HG03064 (cell line): Measurements from ENCODE around the gene RMC1.
"Not testable (repeated sequence)": the region's sequence is repeated elsewhere in the genome, so short reads cannot be mapped to it uniquely, and the experiment has no call there.

ENCODE experiments used
- ATAC-seq: cut with Tn5 transposase; IDR thresholded peaks from one replicate; pipeline ENCODE4 v1.9.1; 2021; ENCODE audit warnings: low read depth; ENCODE audit not compliant: unreplicated experiment

The RMC1 gene

GRCh38 chr18:23553887-23554286 lies 50.6 kb downstream of the RMC1 start:
- ATAC-seq, result no peak

DNA sequence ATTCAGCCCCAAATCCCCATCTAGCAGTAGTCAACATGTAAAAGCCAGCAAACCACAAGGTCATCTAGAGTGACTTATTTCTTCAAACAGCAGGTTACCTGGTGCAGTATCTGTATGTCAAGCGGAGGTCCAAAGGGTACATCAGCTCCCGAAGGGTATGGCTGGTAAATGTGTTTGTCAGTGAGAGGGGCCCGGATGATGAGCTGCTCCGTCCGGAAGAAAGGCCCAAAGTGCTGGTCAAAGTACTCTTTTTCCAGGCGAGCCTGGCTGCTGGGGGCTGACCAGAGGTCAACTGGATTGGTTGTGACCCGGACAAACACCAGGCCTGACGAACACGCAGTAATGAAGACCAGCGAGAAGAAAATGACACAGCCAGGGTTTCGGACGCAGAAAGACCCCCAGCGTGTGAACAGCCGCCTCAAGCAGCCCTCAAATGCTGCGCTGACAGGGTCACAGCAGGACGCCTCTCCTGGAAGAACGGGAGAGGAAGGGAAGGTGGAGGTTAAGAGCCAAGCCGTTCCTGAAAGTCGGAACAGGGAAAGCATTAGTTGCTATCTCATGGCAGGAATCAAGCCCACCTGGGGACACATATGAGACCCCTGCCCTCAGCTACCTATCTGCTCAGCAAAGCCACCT lies 53.0 kb downstream of the RMC1 start:
- ATAC-seq, result no peak

GRCh38 chr18:23557511-23557910 lies 54.2 kb downstream of the RMC1 start:
- ATAC-seq, result not testable (repeated sequence)

DNA sequence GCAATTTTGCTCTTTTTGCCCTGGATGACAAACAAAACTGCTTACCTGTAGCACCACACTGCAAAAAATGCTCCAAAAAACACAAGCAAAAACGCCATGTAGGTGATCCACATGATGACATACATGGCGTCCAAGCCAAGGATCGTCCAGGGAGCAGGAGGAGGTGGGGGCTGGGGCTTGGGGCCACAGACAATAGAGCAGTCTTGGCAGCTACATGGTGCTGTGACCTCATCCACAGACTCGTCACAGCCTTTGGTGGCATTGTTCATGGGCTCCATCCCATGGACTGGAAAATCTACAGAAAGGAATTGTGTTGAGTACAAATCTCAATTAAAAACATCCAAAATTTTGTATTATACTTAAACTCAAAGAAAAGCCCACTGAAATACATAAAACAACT lies 56.9 kb downstream of the RMC1 start:
- no peak for ATAC-seq

DNA sequence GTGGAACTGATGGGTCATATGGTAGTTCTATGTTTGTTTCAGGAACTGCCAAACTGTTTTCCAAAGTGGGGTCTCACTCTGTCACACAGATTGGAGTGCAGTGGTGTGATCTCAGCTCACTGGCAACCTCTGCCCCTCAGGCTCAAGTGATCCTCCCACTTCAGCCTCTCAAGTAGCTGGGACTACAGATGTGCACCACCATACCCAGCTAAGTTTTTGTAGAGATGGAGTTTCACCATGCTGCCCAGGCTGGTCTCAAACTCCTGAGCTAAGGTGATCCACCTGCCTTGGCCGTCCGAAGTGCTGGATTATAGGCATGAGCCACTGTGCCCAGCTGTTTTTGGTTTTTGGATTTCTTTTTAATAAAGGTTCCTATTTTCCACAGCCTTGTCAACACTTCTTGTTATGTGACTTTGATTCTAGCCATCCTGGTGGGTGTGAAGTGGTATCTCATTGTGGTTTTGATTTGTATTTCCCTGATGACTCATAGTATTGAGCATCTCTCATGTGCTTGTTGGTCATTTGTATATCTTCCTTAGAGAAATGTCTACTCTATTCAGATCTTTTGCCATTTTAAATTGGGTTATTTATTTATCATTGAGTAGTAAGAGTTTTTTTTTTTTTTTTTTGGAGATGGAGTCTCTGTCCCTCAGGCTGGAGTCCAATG lies 60.2 kb downstream of the RMC1 start:
- no peak for ATAC-seq

DNA sequence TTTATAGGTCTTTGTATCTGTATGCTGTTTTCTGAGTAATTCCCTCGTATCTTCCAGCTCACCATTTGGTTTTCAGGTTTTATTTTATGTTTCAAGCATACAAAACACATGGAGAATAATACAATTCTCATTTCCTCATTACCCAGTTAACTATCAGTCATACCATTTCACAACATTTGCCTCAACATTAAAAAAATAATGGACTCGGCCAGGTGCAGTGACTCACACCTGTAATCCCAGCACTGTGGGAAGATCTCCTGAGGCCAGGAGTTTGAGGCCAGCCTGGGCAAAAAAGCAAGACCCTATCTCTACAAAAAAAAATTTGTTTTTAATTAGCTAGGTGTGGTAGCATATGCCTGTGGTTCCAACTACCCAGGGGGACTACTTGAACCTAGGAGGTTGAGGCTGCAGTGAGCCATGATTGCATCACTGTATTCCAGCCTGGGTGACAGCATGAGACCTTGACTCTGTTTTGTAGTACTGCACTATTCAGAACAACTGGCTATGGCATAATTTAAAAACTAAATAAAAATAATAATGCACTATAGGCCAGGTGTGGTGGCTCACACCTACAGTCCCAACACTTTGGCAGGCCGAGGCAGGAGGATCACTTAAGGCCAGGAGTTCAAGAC lies 62.7 kb downstream of the RMC1 start:
- no peak for ATAC-seq

DNA sequence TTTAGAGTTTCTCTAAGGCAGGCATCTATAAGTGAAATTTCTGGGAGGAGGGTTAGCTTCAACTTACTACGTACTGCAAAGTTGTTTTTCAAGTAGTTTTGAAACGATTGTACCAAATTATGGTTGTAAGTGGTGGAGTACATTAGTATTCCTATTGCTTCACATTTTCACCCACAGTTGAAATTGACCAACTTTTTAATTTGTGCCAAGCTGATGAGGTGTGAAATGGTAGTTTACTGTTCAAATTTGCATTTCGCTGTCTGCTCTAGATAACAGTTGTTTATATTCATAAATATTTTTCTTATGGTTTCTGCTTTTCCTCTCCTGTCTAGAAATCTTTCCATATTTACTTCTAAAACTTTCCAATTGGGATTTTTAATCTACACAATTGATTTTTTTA lies 64.4 kb downstream of the RMC1 start:
- no peak for ATAC-seq

DNA sequence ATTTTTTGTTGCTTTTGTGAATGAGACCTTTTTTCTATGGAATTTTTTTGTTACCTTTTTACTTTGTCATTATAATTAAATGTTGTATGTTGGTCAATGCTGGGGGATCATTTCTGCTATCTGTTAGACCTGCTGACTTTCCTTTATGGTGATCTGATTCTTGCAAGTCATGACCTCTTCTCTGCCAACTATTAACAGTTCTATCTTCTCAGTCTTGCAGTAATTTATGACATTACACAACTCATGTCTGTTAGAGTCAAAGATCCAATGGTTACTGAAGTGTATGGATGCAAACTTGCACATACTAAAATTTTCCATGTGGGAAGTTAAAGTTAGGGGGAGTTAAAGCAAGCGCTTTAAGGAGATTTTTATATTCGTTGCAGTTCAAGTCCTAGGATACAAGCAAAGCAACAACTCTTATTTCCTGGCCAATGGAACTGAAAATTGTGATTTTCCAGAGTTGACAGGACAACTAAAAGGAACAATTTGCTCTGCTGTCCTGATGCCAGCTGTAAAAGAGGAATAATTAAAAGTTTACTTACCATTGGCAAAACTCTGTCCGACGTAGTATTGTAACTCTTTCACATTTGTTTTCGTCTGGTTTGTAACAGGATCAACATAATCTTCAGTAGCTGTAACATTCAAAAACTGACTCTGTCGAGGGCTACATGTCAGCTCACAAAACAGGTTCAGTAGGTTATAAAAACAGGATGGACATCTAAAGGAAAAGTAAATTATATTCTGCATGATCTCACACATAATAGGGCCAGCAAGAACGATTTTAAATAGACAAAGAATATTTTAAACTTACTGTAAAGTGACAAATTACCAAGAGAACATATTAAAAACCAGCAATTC lies 65.2 kb downstream of the RMC1 start:
- ATAC-seq, result no peak

DNA sequence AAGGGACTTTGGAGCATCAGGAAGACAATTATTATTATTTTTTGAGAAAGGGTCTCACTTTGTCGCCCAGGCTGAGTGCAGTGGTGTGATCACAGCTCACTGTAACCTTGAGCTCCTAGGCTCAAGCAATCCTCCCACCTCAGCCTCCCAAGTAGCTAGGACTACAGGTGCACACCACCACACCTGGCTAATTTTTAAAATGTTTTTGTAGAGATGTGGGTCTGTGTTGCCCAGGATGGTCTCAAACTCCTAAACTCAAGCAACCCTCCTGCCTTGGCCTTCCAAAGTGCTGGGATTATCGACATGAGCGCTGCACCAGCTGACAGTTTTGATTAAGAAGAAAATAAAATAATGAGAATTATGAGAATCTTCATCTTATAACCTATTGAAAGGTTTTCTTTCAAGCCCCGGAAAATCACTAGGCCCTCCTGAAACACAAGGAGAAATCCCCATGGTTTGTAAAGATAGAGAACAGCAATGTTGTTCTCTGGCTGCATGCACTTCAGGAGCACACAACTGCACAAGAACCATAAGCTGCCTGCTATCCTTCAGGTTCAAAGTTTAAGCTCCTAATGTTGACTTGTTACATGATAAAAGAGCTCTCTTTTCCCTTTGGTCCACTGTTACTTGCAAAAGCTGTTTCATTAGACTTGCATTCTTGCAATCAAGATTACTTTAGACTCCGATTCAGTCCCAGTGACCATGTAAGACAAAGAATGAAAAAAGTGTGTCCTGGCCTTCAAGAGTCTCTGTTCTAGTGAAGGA lies 66.2 kb downstream of the RMC1 start:
- ATAC-seq, result no peak

DNA sequence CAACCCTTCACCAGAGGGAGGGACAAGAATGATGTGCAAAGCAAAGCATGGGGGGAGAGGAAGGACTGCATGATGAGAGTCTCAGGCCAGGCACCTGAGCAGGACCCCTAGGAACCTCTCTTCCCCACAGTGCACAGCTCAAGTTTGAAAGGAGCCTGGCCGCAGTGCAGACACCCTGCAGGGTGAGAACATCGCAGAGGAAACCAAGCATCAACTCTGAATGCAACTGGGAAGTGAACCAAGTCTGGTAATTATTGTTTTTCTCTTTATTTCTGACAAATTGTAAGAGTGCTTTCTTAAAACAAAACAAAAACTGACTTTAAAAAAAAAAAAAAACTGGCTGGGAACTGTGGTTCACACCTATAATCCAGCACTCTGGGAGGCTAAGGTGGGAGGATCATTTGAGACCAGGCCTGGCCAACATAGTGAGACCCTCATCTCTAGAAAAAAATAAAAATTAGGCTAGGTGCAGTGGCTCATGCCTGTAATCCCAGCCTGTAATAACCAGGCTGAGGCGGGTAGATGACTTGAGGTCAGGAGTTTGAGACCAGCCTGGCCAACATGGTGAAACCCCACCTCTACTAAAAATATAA lies 67.7 kb downstream of the RMC1 start:
- ATAC-seq, result no peak

- no peak for ATAC-seq
Measured at GRCh38 chr18:23572012-23572411, 68.7 kb downstream of the RMC1 start.

GRCh38 chr18:23572570-23572969 lies 69.3 kb downstream of the RMC1 start:
- no peak for ATAC-seq

DNA sequence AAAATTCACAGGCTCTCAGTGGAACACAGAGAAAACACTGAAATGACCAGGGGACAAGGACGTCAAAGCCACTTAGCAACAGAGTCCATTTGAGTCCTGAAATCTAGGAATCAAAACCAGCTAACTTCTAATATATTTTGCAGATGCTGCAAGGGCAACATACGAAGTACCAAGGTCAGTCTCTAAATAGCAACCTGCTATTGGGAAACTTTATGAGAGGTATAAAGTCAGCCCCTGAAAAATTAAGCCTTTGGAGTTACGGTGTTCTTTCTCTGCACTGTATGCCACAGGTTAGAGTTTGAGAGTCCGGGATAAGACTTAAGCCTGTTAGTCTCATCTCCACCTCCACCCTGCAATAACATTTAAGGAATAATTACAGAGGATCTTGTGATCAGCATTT lies 69.7 kb downstream of the RMC1 start:
- no peak for ATAC-seq

- ATAC-seq, result no peak
Measured at GRCh38 chr18:23573626-23574431, 70.5 kb downstream of the RMC1 start.

DNA sequence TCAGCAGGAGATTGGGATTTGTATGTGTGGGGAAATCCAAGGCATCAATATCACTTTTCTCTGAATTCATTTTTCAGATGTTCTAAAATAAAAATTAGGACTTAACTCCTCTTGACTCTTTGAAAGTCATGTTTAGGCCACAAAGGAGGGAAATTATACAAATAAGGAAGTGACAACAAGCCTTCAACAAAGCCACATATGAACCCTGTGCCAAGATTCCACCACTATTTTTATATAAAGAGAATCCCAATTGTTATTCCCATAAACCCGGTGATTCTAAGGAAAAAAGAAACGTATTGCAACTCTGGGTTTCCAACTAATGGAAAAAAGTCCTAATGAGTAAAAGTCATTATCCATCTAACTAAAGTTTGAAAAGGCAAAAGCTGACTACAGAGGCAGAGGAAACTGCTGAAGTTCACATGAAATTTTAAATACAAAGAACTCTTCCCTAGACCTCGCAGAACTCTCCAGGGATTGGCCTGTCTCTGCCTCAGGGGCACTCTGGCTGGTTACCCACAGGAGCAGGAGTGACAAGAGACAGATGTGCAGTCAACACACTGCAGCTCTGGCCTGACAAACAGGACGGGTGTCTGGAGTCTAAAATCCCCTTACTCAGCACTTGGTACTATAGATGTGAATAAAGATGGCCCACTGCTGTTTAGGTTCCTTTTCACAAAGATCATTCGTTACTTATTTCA lies 71.4 kb downstream of the RMC1 start:
- ATAC-seq, result no peak

- no peak for ATAC-seq
Measured at GRCh38 chr18:23575309-23575651, 72.0 kb downstream of the RMC1 start.

- not testable (repeated sequence) for ATAC-seq
Measured at GRCh38 chr18:23577521-23577920, 74.2 kb downstream of the RMC1 start.

DNA sequence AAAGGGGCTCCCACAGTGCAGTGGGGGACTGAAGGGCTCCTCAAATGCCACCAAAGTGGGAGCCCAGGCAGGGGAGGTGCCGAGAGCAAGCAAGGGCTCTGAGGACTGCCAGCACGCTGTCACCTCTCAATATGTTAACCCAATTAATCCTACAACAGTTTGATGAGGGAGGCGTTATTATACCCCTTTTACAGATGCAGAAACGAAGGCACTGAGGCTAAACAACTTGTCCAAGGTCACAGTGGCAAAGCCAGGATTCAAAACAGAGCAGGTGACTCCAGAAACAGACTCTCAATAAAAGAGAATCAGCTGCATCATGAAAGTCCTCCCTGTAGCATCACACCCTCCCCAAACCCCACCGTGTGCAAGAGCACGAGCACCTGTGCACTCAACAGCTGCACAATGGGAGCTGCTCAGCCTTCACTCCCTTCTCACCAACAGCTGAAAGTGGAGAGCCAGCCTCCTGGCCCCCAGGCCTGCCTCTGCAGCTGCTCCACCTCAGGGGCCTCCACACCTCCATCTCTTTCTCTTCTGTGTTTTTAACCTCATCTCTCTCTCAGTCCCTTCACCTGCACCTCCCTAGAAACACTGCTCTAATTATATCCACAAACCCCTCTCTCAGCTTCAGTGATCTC lies 74.9 kb downstream of the RMC1 start:
- no peak for ATAC-seq
